Type B pancreatic cell (in vitro differentiated cells): Measurements from ENCODE around the gene ADAT3. TPM values are rescaled to one million over a fixed set of nuclear protein-coding genes. Genes with fewer than 3 reads are reported as not detected.

Source experiments
- DNase-seq: peaks from one replicate; pipeline ENCODE4 v3.0.0; 2021; ENCODE audit warnings: mixed read lengths; ENCODE audit not compliant: unreplicated experiment; ENCODE audit errors: extremely low spot score
- H3K27ac Mint-ChIP-seq: 2 replicates; pipeline ENCODE4 v1.8.0; 2021; ENCODE audit warnings: mild to moderate bottlenecking, mixed read lengths
- H3K27me3 Mint-ChIP-seq: 2 replicates; pipeline ENCODE4 v1.8.0; 2021; ENCODE audit warnings: mixed read lengths
- H3K36me3 Mint-ChIP-seq: 2 replicates; pipeline ENCODE4 v1.8.0; 2021; ENCODE audit warnings: mixed read lengths
- H3K4me1 Mint-ChIP-seq: one replicate; pipeline ENCODE4 v1.8.0; 2021; ENCODE audit warnings: mixed read lengths; ENCODE audit not compliant: unreplicated experiment
- H3K4me3 Mint-ChIP-seq: 2 replicates; pipeline ENCODE4 v1.8.0; 2021; ENCODE audit warnings: mild to moderate bottlenecking, mixed read lengths
- H3K9me3 Mint-ChIP-seq: 2 replicates; pipeline ENCODE4 v1.8.0; 2021; ENCODE audit warnings: mixed read lengths
- CTCF ChIP-seq: fragments of 200-600 bp; sonication (generic); conservative IDR thresholded peaks from 2 replicates; pipeline ENCODE4 v1.5.0; 2021; ENCODE audit warnings: antibody characterized with exemption, mild to moderate bottlenecking
- total RNA-seq: library from RNA; stranded (reverse); gene quantifications from 2 replicates; pipeline ENCODE4 v1.2.1, GENCODE V29; 2021; ENCODE audit warnings: low replicate concordance

Gene ADAT3
- total RNA-seq, 1 donor from 2014 or later, result 12.1 TPM

GRCh38 chr19:1938071-1938470 lies 32.9 kb downstream of the ADAT3 start:
- H3K27ac Mint-ChIP-seq, result no peak overlapping the region
- H3K4me3 Mint-ChIP-seq, result peak overlapping the region; percentile 52
- no peak for TF ChIP-seq CTCF
- H3K27me3 Mint-ChIP-seq, result no peaks in the 10 kb centered on the region
- H3K36me3 Mint-ChIP-seq, result no peaks in the 10 kb centered on the region
- DNase-seq, result no peak
- peaks cover 12% of the 10 kb centered on the region for H3K4me1 Mint-ChIP-seq
- H3K9me3 Mint-ChIP-seq, result no peaks in the 10 kb centered on the region

GRCh38 chr19:1941146-1942077 lies 36.2 kb downstream of the ADAT3 start, which contains the start of gene CSNK1G2:
Gene CSNK1G2, plus strand, starts transcription at chr19:1941172. Its CDS starts 28,601 bp downstream, at chr19:1969773.
- Mint-ChIP-seq H3K36me3 (no peaks in the 10 kb centered on the region), H3K27me3 (no peaks in the 10 kb centered on the region), H3K4me1 (peaks cover 21% of the 10 kb centered on the region), H3K9me3 (no peaks in the 10 kb centered on the region), H3K4me3 (peak within 1 kb of the TSS; percentile 92), H3K27ac (peak within 1 kb of the TSS; percentile 96)
- no peak for TF ChIP-seq CTCF
- peak; percentile 70 for DNase-seq

GRCh38 chr19:1942078-1942933 lies 37.1 kb downstream of the ADAT3 start:
- peaks cover 21% of the 10 kb centered on the region for H3K4me1 Mint-ChIP-seq
- H3K27ac Mint-ChIP-seq, result peak overlapping the region; percentile 91
- no peaks in the 10 kb centered on the region for H3K9me3 Mint-ChIP-seq
- no peak for TF ChIP-seq CTCF
- peak overlapping the region; percentile 92 for H3K4me3 Mint-ChIP-seq
- no peaks in the 10 kb centered on the region for H3K36me3 Mint-ChIP-seq
- peak; percentile 73 for DNase-seq
- H3K27me3 Mint-ChIP-seq, result no peaks in the 10 kb centered on the region

GRCh38 chr19:1942934-1943555 lies 37.8 kb downstream of the ADAT3 start:
- H3K4me3 Mint-ChIP-seq, result peak overlapping the region; percentile 92
- DNase-seq, result peak; percentile 67
- no peaks in the 10 kb centered on the region for H3K27me3 Mint-ChIP-seq
- peaks cover 21% of the 10 kb centered on the region for H3K4me1 Mint-ChIP-seq
- TF ChIP-seq CTCF, result no peak
- no peaks in the 10 kb centered on the region for H3K36me3 Mint-ChIP-seq
- peak overlapping the region; percentile 91 for H3K27ac Mint-ChIP-seq
- H3K9me3 Mint-ChIP-seq, result no peaks in the 10 kb centered on the region

GRCh38 chr19:1943661-1944087 lies 38.5 kb downstream of the ADAT3 start:
- H3K27ac Mint-ChIP-seq, result peak overlapping the region; percentile 91
- no peaks in the 10 kb centered on the region for H3K9me3 Mint-ChIP-seq
- H3K36me3 Mint-ChIP-seq, result no peaks in the 10 kb centered on the region
- peak; percentile 67 for DNase-seq
- TF ChIP-seq CTCF, result no peak
- no peaks in the 10 kb centered on the region for H3K27me3 Mint-ChIP-seq
- peak overlapping the region; percentile 92 for H3K4me3 Mint-ChIP-seq
- H3K4me1 Mint-ChIP-seq, result peaks cover 24% of the 10 kb centered on the region
